Raji (cell line): ENCODE results near the gene SNIP1.
A peak's percentile ranks its signal among the peaks of the same experiment; 100 is the strongest.

Experiments used
- POLR2A ChIP-seq: IDR thresholded peaks from 2 replicates; pipeline ENCODE4 v1.6.1; 2011; ENCODE audit warnings: low read depth, low read length, control low read depth; ENCODE audit not compliant: insufficient read depth

SNIP1 gene, protein sequence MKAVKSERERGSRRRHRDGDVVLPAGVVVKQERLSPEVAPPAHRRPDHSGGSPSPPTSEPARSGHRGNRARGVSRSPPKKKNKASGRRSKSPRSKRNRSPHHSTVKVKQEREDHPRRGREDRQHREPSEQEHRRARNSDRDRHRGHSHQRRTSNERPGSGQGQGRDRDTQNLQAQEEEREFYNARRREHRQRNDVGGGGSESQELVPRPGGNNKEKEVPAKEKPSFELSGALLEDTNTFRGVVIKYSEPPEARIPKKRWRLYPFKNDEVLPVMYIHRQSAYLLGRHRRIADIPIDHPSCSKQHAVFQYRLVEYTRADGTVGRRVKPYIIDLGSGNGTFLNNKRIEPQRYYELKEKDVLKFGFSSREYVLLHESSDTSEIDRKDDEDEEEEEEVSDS

DNA sequence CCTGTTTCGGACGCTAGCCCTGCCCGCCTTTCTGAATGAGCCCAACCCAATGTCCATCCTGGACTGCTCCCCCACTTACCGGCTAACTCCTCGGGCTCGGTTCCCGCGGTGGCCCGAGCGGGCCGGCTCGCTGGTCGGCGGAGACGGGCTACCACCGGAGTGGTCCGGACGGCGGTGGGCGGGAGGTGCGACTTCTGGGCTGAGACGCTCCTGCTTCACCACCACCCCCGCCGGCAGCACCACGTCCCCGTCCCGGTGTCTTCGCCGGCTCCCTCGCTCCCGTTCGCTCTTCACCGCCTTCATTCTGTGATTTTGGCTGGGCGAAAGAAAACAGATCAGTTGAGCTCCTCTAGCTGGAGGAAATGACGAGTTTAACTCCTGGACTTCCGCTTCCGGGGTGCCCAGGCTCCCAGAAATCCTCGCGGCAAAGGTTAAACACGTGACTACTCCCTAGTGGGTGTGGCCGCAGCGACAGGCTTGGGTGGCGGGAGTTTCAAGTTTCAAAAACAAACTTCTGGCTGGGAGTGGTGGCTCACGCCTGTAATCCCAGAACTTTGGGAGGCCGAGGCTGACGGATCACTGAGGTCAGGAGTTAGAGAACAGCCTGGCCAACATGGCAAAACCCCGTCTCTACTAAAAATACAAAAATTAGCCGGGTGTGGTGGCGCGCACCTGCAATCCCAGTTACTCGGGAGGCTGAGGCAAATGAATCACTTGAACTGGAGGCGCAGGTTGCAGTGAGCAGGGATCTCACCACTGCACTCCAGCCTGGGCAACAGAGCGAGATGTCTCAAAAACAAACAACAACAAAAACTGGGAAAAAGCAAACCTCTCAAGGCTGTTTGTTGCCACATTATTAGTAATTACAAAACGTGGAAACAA, at the start of gene SNIP1:
SNIP1 (minus strand) TSS at position 367 of the 882 bp plus-strand sequence; CDS start at position 303, 64 bp downstream.
- peak; percentile 59 for TF ChIP-seq POLR2A

DNA sequence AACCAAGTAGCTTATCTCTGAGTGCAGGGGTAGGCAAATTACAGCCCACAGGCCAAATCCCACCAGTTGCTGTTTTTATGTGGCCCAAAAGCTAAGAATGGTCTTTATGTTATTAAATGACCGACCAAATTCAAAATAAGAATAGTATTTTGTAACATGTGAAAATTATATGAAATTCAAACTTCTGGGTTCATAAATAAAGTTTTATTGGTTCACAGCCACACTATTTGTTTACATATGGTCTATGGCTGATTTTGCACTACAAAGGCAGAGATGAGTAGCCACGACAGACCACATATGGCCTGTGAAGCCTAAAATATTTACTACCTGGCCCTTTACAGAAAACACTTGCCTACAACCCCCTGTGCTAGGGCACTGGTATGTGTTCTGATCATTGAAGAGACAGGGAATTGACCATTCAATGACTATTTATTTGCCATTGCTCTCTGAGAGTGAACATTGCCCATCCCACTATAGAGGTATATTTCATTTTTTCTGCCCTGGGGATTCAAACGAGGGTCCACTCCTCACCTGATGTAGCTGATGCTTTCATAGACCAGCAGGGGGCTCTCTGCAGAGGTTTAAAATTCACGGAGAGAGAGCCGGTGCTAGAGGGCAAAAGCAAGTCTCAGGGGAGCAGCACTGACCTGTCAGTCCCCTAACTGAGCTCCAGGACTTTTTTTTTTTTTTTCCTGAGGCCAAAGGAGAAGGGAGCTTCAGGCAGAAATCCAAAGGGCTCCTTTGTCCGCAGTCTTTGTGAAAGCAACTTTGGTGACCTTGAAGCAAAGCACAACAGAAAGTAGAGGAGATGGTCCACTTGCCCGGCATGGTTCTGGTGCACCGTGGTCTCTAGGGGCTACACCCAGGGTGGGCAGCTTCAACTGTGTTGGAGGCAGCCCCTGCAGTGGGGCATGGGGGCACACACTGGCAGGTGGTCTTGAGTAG, 48.9 kb upstream of the SNIP1 start:
- TF ChIP-seq POLR2A = no peak

DNA sequence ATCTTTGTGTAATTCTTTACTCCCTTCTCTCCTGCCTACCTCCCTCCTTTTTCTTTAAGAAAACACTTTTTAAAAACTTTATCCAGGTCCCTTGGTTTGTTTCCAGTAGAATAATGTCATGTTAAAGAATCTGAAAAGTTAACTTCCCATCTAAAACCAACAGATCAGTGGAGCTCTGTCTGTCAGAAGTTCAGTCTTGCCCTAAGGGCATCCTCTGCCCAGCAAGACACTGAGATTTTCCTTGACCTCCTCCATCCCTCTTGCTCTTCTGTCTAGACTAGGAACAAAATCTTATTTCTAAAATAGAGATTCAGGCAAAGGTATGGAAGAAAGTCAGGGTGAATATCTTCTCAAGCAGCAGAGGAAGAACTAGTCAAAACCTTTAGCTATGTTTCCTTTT, 47.3 kb upstream of the SNIP1 start:
- no peak for TF ChIP-seq POLR2A

DNA sequence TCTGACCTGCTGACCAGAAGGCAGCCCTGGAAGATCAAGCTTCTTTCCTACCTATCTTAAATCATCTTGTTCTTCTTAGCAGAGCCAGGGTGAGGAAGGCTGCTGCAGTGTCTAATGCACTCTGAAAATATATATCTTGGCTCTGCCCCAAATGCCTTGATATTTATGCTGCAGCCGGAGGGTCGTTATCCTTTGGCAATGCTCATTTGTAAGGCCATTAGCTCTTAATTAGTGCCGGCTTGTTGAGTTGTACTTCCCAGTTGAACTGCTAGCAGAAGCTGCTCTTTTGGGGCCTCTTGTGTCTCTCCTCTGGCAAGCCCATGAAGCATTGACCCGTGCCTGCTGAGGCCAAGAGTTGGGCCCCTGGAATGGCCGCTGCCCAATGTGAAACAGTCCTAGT, 45.8 kb upstream of the SNIP1 start:
- TF ChIP-seq POLR2A = no peak

DNA sequence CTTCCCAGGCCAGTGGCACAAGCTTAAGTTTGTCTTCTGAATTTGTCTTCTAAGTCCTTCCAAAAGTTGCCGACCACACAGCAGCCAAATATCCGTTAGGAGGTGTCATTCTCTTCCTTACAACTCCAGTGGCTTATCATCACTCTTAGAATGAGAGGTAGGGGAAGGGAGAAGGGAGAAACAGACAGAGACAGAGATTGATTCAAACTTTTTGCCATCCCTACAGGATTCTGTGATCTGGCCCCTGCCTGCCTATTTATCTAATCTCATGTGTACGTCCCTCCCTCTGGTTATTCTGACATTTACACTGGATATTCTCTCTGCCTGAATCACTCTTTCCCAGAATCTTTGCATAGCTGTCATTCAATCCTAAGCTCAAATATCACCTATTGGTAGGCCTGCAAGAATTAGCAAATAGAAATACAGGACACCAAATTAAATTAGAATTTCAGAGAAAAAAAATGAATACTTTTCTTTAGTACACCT, 42.1 kb upstream of the SNIP1 start:
- no peak for TF ChIP-seq POLR2A

DNA sequence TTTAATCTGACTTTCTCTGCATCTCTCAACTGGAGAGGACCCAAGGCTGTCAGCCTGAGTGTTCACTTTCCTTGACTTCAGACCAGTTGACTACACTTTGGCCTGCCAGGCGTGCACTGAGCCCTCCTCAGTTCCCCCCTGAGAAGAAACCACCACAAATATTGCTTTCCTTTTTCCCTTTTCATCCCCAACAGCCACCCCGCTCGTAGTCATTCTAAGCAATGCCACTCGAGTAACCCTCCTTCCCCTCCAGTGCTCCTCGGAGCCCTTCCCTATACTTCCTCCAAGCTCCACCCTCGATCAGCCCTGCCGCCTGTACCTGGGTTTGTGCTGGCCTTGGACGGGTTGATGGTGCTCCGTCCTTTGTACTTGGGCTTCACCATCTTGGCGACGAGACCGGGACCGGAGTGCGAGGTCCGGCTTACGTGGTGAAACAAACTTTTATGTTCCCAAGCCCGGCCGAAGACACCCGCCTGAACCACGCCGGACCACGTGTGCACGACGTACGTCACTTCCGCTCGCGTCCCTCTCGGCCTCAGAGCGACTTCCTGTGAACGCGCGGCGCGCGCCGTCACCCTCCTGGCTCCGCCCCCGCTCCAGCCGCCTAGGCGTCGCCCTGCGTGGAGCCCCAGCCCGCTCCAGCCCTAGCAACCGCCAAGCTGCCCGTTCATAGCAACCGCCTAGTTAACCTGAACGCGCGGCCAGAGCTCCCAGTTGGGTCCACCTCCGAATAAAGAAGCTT, 41.5 kb upstream of the SNIP1 start, which contains the start of gene GNL2:
GNL2 (minus strand) TSS at position 498 of the 742 bp plus-strand sequence; CDS start at position 383, 115 bp downstream.
- TF ChIP-seq POLR2A = peak; percentile 98

DNA sequence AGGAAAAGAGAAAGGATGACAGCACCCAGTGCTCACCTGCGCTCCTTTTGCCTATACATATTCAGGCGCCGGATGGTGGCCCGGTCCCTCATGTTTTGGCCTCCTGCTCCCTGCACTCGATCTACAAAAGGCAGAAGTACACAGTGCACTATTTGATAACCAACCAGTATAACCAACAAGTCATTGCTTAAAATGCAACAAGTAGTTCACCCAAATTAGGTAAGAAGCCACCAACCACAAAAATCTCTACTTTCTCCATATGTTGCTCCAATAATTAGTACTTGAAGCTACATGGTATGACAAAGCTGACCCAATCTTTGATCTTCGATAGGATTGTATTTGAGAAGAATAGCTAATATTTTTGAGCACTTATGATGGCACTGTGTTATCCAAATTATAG, 39.6 kb upstream of the SNIP1 start:
- TF ChIP-seq POLR2A = no peak

DNA sequence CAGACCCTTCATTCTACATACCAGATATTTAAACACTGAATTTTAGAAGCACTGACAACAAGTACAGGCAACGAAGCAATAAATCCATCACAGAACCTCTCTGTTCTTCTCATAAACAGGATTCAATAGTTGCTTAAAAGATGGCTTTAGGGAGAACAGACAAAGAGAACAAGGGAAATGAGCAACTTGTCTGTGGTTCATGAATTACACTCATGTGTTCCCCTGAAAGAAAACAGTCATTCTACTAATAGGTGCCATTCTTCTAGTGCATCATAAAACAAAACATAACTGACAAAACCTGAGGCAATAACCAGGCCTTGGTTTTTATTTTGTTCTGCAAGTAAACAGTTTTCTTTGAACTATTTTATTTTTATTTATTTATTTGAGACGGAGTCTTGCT, 34.8 kb upstream of the SNIP1 start:
- TF ChIP-seq POLR2A = no peak

DNA sequence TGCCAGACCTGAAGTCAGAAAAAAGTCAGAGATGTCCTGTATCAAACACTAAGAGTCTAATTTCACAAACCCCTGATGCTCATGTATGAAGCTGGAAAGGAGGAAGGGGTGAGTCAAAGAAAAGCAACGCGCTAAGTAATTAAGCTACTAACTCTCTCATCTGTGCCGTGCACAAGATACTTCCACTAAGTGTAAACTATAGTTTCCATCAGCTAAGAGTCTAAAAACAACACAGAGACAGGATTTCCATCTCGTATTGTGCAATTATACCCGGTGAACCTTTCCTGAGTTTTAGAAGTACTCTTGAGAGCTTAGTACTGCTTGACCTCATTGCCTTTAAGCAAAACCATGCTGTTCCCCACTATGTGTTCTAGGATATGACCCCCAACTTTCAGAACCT, 21.6 kb upstream of the SNIP1 start:
- TF ChIP-seq POLR2A = no peak

DNA sequence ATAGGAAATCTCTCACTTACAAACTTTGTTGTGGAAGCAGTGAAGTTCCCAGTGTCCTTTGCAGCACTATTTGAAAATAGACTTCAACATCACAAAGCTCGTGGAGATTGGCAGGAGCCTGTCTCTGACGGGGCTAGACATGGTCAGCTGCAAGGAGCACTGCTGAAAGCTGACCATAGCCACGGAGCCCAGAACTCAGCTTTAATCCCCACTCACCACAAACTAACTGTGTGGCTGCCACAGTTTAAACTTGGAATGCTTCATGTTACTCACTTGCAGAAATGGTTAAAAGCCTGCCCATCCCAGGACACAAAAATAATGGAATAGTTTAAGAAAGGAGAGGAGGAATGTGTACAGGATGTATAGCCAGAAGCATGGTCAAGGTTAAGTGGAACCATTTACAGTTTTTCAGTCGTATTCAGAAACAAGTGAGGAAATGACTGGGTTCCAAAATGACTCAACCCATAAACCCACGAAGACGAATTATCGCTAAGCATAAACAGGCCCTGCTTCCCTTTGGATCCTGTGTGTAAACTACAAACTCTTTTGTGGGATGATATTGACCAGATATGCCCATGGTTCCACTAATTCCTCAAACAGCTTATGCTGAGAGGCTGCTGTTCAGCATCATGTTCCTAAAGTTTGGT, 20.9 kb upstream of the SNIP1 start:
- no peak for TF ChIP-seq POLR2A

DNA sequence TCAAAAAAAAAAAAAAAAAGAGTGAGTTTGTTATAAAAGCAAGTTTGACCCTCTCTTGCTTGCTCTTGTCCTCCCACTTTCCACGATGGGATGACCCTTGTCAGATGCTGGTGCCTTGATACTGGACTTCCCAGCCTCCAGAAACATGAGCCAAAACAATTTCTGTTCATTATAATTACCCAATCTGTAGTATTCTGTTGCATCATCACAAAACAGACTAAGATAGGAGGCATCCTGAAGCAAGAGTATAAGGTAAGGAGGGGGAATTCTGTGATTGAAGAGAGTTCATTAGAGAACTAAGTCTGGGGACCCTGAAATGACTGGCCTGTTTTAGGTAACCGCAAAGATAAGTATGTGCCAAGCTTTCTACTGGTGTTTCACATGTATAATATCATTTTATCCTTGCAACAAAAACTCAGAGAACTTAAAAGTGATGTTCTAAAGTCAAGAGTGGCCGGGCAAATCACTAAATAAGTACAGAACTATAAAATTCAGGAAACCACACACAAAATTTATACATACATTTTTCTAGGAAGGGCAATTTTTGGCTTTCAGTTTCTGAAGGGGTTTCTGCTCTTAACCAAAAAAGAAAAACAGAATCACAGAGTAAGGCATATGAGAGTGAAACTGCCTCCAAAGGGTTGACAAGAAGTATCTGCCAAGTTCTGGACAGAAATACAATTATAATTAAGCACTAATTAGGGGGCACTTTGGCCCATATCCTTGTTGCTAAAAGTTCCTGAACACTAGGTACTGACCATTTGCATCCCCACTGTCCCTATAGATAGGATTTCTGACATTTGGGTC, 16.6 kb upstream of the SNIP1 start:
- TF ChIP-seq POLR2A = no peak

DNA sequence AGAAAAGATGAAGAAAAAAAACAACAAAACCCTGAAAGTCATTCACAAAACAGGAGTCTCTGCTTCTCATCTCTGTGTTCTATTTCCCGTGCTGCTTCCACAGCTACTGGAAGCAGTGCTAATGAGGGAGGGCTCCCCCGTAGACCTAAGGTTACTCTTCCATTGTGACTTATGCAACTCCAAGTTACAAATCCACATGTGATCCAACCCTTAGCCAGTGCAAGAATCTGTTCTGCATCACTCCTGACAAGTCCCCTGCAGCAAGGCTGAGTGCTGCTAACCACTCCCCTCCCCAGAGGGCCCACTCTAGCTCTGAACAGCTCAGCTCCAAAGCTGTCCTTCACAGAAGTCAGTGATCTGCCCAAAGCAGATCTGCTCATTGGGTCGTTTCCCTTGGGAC, 12.9 kb upstream of the SNIP1 start:
- no peak for TF ChIP-seq POLR2A

DNA sequence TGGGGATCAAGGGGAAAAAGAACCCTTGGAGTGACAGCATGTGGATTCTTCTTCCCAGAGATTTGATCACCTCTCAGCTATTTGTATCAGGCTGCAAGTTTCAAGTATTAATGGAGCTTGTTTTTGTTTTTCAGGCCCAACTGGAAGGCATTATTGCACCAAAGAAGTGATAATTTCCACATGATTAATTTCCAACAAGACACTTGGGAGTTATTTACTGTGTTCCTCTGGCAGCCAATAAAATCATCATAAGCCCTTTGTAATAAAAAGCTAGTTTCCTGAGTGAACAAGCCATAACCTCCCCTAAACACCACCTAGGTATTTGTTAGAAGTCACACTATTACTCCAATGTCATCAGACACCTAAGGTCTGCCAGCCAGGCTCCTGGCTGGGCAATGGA, 10.8 kb upstream of the SNIP1 start:
- no peak for TF ChIP-seq POLR2A
